NCI-H2107 (cell line): ENCODE results near the gene WDR93.
A peak's percentile ranks its signal among the peaks of the same experiment; 100 is the strongest.

Source experiments
- DNase-seq: peaks from one replicate; lab custom pipeline; 2025; lab: John Stamatoyannopoulos, UW

WDR93 gene

GRCh38 chr15:89749054-89749453 is 58.4 kb downstream of the WDR93 start:
- DNase-seq = no peak

- no peak for DNase-seq
Observed at GRCh38 chr15:89749526-89749925, 58.9 kb downstream of the WDR93 start.

GRCh38 chr15:89749951-89750559 is 59.4 kb downstream of the WDR93 start:
- DNase-seq = no peak

- DNase-seq = peak; percentile 72
Observed at GRCh38 chr15:89750560-89751542, 60.2 kb downstream of the WDR93 start, which contains the start of gene MESP1. MESP1 (minus strand) TSS chr15:89751249; CDS start chr15:89751231, 18 bp downstream.

- DNase-seq = no peak
Observed at GRCh38 chr15:89751748-89752147, 61.1 kb downstream of the WDR93 start.

- no peak for DNase-seq
Observed at GRCh38 chr15:89753855-89754254, 63.2 kb downstream of the WDR93 start.

- no peak for DNase-seq
Observed at GRCh38 chr15:89754361-89755154, 63.9 kb downstream of the WDR93 start.

GRCh38 chr15:89755701-89756100 is 65.1 kb downstream of the WDR93 start:
- DNase-seq = no peak

- no peak for DNase-seq
Observed at GRCh38 chr15:89756897-89757296, 66.3 kb downstream of the WDR93 start.

- no peak for DNase-seq
Observed at GRCh38 chr15:89758283-89758682, 67.7 kb downstream of the WDR93 start.

- no peak for DNase-seq
Observed at GRCh38 chr15:89758981-89759380, 68.4 kb downstream of the WDR93 start.

GRCh38 chr15:89759835-89760234 is 69.2 kb downstream of the WDR93 start:
- no peak for DNase-seq

GRCh38 chr15:89760303-89761008 is 69.8 kb downstream of the WDR93 start:
- peak; percentile 20 for DNase-seq

GRCh38 chr15:89761009-89761831 is 70.6 kb downstream of the WDR93 start:
- DNase-seq = no peak

GRCh38 chr15:89761929-89762328 is 71.3 kb downstream of the WDR93 start:
- DNase-seq = no peak

- no peak for DNase-seq
Observed at GRCh38 chr15:89765694-89766093, 75.1 kb downstream of the WDR93 start.

GRCh38 chr15:89766357-89767311 is 76.0 kb downstream of the WDR93 start:
- DNase-seq = no peak

- DNase-seq = no peak
Observed at GRCh38 chr15:89767411-89767915, 76.9 kb downstream of the WDR93 start.

GRCh38 chr15:89768071-89768500 is 77.5 kb downstream of the WDR93 start:
- no peak for DNase-seq
